ENCODE data around the gene CNPY4.
"Not testable (repeated sequence)": the region's sequence is repeated elsewhere in the genome, so short reads cannot be mapped to it uniquely, and the experiment has no call there.

DNA sequence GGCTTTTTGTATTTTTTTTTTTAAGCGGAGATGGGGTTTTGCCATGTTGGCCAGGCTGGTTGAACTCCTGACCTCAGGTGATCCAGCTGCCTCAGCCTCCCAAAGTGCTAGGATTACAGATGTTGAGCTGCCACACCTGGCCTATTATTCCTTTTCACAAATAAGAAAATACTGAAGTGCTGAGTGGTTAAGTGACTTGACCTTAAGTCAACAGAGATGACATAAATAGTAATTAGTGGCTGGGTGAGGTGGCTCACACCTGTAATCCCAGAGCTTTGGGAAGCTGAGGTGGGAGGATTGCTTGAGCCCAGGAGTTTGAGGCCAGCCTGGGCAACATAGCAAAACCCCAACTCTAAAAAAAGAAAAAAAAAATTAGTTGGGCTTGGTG, 10.8 kb downstream of the CNPY4 start:
- not testable (repeated sequence) for TF ChIP-seq CTCF (IDR thresholded peaks at IDR 0.05); POLR2A (IDR thresholded peaks at IDR 0.05); POLR2AphosphoS5 (IDR thresholded peaks at IDR 0.05; ENCODE audit: insufficient read depth in 1 of 2, low read depth in 1 of 2)

All from vagina (tissue), 2 donors.